Measurements from ENCODE around the gene PIK3C3.
A peak's percentile ranks its signal among the peaks of the same experiment; 100 is the strongest.

The PIK3C3 gene

DNA sequence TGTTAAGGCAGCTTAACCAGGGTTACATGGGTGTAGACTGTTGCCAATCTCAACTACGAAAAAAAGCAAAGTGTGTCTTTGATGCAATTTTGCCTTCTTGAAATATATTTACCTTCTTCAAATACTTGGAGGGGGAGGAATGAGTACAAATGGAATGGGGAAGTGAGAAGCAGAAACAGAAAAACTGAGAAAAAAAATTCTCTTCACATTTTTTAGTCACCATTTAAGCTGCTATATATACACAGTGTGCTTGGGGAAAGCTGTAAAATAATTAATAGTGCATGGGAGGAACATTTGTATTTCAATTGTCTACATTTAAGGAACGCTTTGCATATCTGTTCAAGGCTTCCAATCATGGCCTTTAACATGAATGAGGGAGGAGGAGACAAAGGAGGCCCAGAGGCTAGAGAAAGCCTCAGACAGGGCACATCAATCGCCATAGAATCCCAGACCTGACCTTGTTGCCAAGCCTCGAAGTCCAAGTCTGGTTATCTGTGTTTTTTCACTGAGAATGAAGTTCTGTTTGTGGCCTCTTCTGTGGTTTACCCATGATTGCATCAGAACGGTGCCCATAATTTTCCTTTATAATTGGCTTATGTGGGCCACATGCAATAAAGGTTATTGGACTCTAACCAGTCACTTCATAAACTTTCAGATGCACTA, 158.6 kb downstream of the PIK3C3 start:
- Histone ChIP-seq H3K14ac (ENCODE audit: low read length) (no peak overlapping the region), H3K79me1 (ENCODE audit: low read depth, low read length) (no peaks in the 10 kb centered on the region), H2BK15ac (ENCODE audit: low read length) (no peak overlapping the region), H2BK5ac (ENCODE audit: low read length) (no peak overlapping the region), H3K36me3 (replicated peaks in 1 of 2; ENCODE audit: control insufficient read depth in 2 of 2, insufficient read depth in 2 of 2, low read length in 2 of 2) (no peaks in the 10 kb centered on the region), H2AFZ (ENCODE audit: low read length) (peak overlapping the region; percentile 89), H3K27ac (replicated peaks; ENCODE audit: low read length) (no peak overlapping the region), H3K27me3 (ENCODE audit: control insufficient read depth in 3 of 3, insufficient read depth in 3 of 3, low read depth in 1 of 3, low read length in 3 of 3) (no peaks in the 10 kb centered on the region), H3K4me3 (ENCODE audit: low read length in 2 of 2) (no peak overlapping the region), H3K9ac (ENCODE audit: low read depth, low read length, poor library complexity) (no peak overlapping the region), H3K4me1 (ENCODE audit: control insufficient read depth in 2 of 2, insufficient read depth in 1 of 2, low read depth in 1 of 2, low read length in 2 of 2) (peaks cover 1 to 5% of the 10 kb centered on the region in 2 donors), H4K91ac (ENCODE audit: low read depth, low read length, poor library complexity) (no peak overlapping the region), H4K8ac (ENCODE audit: low read depth, low read length) (no peak overlapping the region), H3K9me3 (replicated peaks in 1 of 2; ENCODE audit: control insufficient read depth in 2 of 2, insufficient read depth in 1 of 2, low read depth in 1 of 2, low read length in 2 of 2) (no peaks in the 10 kb centered on the region), H3K4ac (ENCODE audit: low read length) (no peak overlapping the region), H3K18ac (ENCODE audit: low read length) (no peak overlapping the region), H2AK5ac (ENCODE audit: low read depth, low read length) (no peak overlapping the region), H2BK120ac (ENCODE audit: low read depth, low read length) (no peak overlapping the region), H3K4me2 (ENCODE audit: insufficient read depth, low read length, poor library complexity, severe bottlenecking) (no peak overlapping the region), H3K23ac (ENCODE audit: low read depth, low read length, poor library complexity) (no peak overlapping the region), H2BK12ac (ENCODE audit: low read length) (no peak overlapping the region)
- no CpG with 5 or more reads among the region's 5 CpGs for WGBS, 2 donors (ENCODE audit: extremely low coverage in 2 of 2, insufficient read length in 2 of 2, insufficient replicate concordance in 1 of 2)
- no peak for DNase-seq (ENCODE audit: low spot score)

DNA sequence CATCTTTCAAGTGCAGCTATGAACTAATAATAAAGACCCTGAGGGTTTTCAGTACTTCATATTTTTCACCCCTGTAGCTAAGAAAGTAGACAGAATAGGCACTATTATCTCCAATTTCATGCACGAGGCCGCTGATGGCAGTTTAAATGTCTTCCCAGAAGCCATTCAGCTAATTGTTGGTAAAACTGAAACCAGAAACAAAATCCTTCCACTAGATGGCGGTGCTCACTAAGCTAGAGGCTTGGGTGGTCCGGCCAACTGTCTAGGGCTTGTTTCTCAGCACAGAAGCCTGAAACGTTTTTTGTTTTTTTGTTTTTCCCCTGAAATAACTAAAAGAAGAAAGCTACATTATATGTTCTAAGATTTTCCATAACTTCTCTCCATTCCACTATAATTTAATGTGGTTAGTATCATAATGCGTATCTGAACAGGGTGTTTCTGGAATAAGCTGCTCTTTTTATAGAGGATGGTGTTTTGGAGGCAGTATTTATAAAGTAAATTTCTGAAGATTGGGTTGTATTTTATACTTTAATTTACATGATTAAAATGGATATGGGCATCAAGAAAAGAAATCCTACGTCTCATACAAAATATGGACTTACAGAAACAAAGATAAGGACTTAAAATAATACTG, 159.4 kb downstream of the PIK3C3 start:
- Histone ChIP-seq H3K9me3 (replicated peaks in 1 of 2; ENCODE audit: control insufficient read depth in 2 of 2, insufficient read depth in 1 of 2, low read depth in 1 of 2, low read length in 2 of 2) (no peaks in the 10 kb centered on the region), H3K27ac (replicated peaks; ENCODE audit: low read length) (no peak overlapping the region), H3K23ac (ENCODE audit: low read depth, low read length, poor library complexity) (no peak overlapping the region), H2BK12ac (ENCODE audit: low read length) (no peak overlapping the region), H2AK5ac (ENCODE audit: low read depth, low read length) (no peak overlapping the region), H3K4me3 (ENCODE audit: low read length in 2 of 2) (no peak overlapping the region), H3K36me3 (replicated peaks in 1 of 2; ENCODE audit: control insufficient read depth in 2 of 2, insufficient read depth in 2 of 2, low read length in 2 of 2) (no peaks in the 10 kb centered on the region), H3K14ac (ENCODE audit: low read length) (no peak overlapping the region), H2BK120ac (ENCODE audit: low read depth, low read length) (no peak overlapping the region), H2BK15ac (ENCODE audit: low read length) (no peak overlapping the region), H3K4me1 (ENCODE audit: control insufficient read depth in 2 of 2, insufficient read depth in 1 of 2, low read depth in 1 of 2, low read length in 2 of 2) (peaks cover 1 to 4% of the 10 kb centered on the region in 2 donors), H2AFZ (ENCODE audit: low read length) (peak overlapping the region; percentile 89), H3K79me1 (ENCODE audit: low read depth, low read length) (no peaks in the 10 kb centered on the region), H3K4me2 (ENCODE audit: insufficient read depth, low read length, poor library complexity, severe bottlenecking) (no peak overlapping the region), H3K9ac (ENCODE audit: low read depth, low read length, poor library complexity) (no peak overlapping the region), H3K27me3 (ENCODE audit: control insufficient read depth in 3 of 3, insufficient read depth in 3 of 3, low read depth in 1 of 3, low read length in 3 of 3) (no peaks in the 10 kb centered on the region), H3K4ac (ENCODE audit: low read length) (no peak overlapping the region), H2BK5ac (ENCODE audit: low read length) (no peak overlapping the region), H4K91ac (ENCODE audit: low read depth, low read length, poor library complexity) (no peak overlapping the region), H4K8ac (ENCODE audit: low read depth, low read length) (no peak overlapping the region), H3K18ac (ENCODE audit: low read length) (no peak overlapping the region)
- peak; percentile 80 for DNase-seq (ENCODE audit: low spot score)
- WGBS, 2 donors (ENCODE audit: extremely low coverage in 2 of 2, insufficient read length in 2 of 2, insufficient replicate concordance in 1 of 2), result no CpG with 5 or more reads among the region's 7 CpGs

DNA sequence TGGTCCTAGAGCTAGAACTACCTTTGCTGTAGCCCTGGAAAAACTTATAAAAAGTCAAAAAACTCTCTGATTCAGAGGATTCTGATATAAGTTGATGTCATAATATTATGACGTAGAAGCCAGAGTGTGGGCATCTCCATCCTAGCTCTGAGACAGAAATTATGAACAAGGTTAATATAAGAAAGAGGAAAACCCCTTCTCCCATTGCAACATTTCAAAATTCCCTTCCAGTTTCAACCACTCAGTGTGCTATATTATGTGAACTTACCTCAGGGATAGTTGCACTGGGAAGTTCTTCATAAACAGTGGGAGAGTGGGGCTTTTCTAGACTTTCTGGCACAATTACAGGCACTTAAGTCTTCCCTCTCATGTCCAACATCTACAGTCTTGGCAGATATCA, 171.6 kb downstream of the PIK3C3 start:
- no CpG with 5 or more reads among the region's 1 CpG for WGBS, 2 donors (ENCODE audit: extremely low coverage in 2 of 2, insufficient read length in 2 of 2, insufficient replicate concordance in 1 of 2)
- H4K8ac ChIP-seq (ENCODE audit: low read depth, low read length), result no peak overlapping the region
- no peak overlapping the region for H2BK120ac ChIP-seq (ENCODE audit: low read depth, low read length)
- H3K9ac ChIP-seq (ENCODE audit: low read depth, low read length, poor library complexity), result no peak overlapping the region
- no peak overlapping the region for H3K4me3 ChIP-seq (ENCODE audit: low read length in 2 of 2)
- DNase-seq (ENCODE audit: low spot score), result no peak
- H2BK15ac ChIP-seq (ENCODE audit: low read length), result no peak overlapping the region
- no peak overlapping the region for H3K4ac ChIP-seq (ENCODE audit: low read length)
- H4K91ac ChIP-seq (ENCODE audit: low read depth, low read length, poor library complexity), result no peak overlapping the region
- H2BK12ac ChIP-seq (ENCODE audit: low read length), result no peak overlapping the region
- H3K23ac ChIP-seq (ENCODE audit: low read depth, low read length, poor library complexity), result no peak overlapping the region
- no peaks in the 10 kb centered on the region for H3K79me1 ChIP-seq (ENCODE audit: low read depth, low read length)
- H3K18ac ChIP-seq (ENCODE audit: low read length), result no peak overlapping the region
- no peaks in the 10 kb centered on the region for H3K9me3 ChIP-seq (replicated peaks in 1 of 2; ENCODE audit: control insufficient read depth in 2 of 2, insufficient read depth in 1 of 2, low read depth in 1 of 2, low read length in 2 of 2)
- no peak overlapping the region for H2BK5ac ChIP-seq (ENCODE audit: low read length)
- H3K27me3 ChIP-seq (ENCODE audit: control insufficient read depth in 3 of 3, insufficient read depth in 3 of 3, low read depth in 1 of 3, low read length in 3 of 3), result no peaks in the 10 kb centered on the region
- no peaks in the 10 kb centered on the region for H3K36me3 ChIP-seq (replicated peaks in 1 of 2; ENCODE audit: control insufficient read depth in 2 of 2, insufficient read depth in 2 of 2, low read length in 2 of 2)
- no peak overlapping the region for H3K14ac ChIP-seq (ENCODE audit: low read length)
- no peak overlapping the region for H3K4me2 ChIP-seq (ENCODE audit: insufficient read depth, low read length, poor library complexity, severe bottlenecking)
- H3K27ac ChIP-seq (replicated peaks; ENCODE audit: low read length), result no peak overlapping the region
- no peaks in the 10 kb centered on the region for H3K4me1 ChIP-seq (ENCODE audit: control insufficient read depth in 2 of 2, insufficient read depth in 1 of 2, low read depth in 1 of 2, low read length in 2 of 2)
- H2AK5ac ChIP-seq (ENCODE audit: low read depth, low read length), result no peak overlapping the region
- no peak overlapping the region for H2AFZ ChIP-seq (ENCODE audit: low read length)

DNA sequence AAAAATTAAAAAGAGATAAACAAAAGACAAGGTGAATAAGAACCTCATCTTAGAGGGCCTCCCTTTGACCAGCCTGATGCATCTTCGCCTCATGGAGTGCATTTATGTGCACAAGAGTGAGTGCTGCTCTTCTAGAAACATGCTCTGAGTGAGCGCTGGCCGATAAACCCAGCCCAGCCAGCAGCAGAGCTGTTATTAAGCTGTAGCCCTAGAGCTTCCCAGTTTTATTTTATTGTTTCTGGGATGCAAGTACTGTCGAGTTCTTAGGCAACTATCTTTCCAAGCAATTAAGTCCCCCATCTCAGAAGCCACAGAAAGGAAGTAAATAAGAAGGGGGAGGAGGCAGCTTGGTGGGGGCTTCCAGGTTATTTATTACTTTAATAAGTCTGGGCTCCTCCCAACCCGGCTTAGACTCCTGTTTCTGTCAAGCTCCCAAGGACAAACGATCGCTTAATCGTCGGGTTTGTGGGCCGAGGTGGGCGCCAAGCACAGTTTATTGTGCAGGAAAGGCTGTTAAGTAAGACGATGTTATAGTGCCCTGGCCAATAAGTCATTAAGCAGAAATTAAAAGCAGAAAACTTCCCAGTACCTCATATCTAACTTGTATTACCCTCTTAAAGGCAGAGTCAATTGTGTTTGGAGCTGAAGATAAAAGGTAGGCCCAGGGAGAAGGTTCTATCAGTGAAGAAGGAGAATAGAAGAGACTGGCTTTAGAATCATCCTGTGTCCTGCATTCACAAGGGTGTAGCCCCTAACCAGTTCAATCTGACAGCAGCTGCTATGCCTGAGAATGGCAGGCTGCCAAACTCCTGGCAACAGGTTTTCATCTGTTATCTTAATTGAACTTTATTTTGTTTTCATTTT, 176.3 kb downstream of the PIK3C3 start:
- Histone ChIP-seq H2BK5ac (ENCODE audit: low read length) (no peak overlapping the region), H3K4me2 (ENCODE audit: insufficient read depth, low read length, poor library complexity, severe bottlenecking) (no peak overlapping the region), H4K8ac (ENCODE audit: low read depth, low read length) (no peak overlapping the region), H3K4ac (ENCODE audit: low read length) (no peak overlapping the region), H2BK15ac (ENCODE audit: low read length) (no peak overlapping the region), H3K4me3 (ENCODE audit: low read length in 2 of 2) (no peak overlapping the region), H2BK12ac (ENCODE audit: low read length) (no peak overlapping the region), H3K36me3 (replicated peaks in 1 of 2; ENCODE audit: control insufficient read depth in 2 of 2, insufficient read depth in 2 of 2, low read length in 2 of 2) (no peaks in the 10 kb centered on the region), H3K23ac (ENCODE audit: low read depth, low read length, poor library complexity) (no peak overlapping the region), H3K9ac (ENCODE audit: low read depth, low read length, poor library complexity) (no peak overlapping the region), H3K14ac (ENCODE audit: low read length) (no peak overlapping the region), H4K91ac (ENCODE audit: low read depth, low read length, poor library complexity) (no peak overlapping the region), H3K9me3 (replicated peaks in 1 of 2; ENCODE audit: control insufficient read depth in 2 of 2, insufficient read depth in 1 of 2, low read depth in 1 of 2, low read length in 2 of 2) (no peaks in the 10 kb centered on the region), H3K27ac (replicated peaks; ENCODE audit: low read length) (no peak overlapping the region), H2AK5ac (ENCODE audit: low read depth, low read length) (no peak overlapping the region), H3K18ac (ENCODE audit: low read length) (no peak overlapping the region), H3K79me1 (ENCODE audit: low read depth, low read length) (no peaks in the 10 kb centered on the region), H2BK120ac (ENCODE audit: low read depth, low read length) (no peak overlapping the region), H2AFZ (ENCODE audit: low read length) (no peak overlapping the region), H3K27me3 (ENCODE audit: control insufficient read depth in 3 of 3, insufficient read depth in 3 of 3, low read depth in 1 of 3, low read length in 3 of 3) (no peaks in the 10 kb centered on the region), H3K4me1 (ENCODE audit: control insufficient read depth in 2 of 2, insufficient read depth in 1 of 2, low read depth in 1 of 2, low read length in 2 of 2) (no peaks in the 10 kb centered on the region)
- DNase-seq (ENCODE audit: low spot score), result no peak
- WGBS, 2 donors (ENCODE audit: extremely low coverage in 2 of 2, insufficient read length in 2 of 2, insufficient replicate concordance in 1 of 2), result no CpG with 5 or more reads among the region's 12 CpGs

Data from neuronal stem cell (in vitro differentiated cells).